Measurements from ENCODE around the gene RGL1. TPM values are rescaled to one million over a fixed set of nuclear protein-coding genes. Genes with fewer than 3 reads are reported as not detected.

Gene RGL1
- total RNA-seq, 4 donors from 2014 or later = 31.5 to 51.5 (median 37.5) TPM

GRCh38 chr1:183814121-183814681 is 9.3 kb downstream of the RGL1 start:
- Histone ChIP-seq H3K4me3 (no peak overlapping the region), H3K27ac (replicated peaks in 1 of 4) (peak overlapping the region; percentile 29 to 78 (median 62)), H3K36me3 (no peaks in the 10 kb centered on the region), H3K9me3 (no peaks in the 10 kb centered on the region), H3K4me1 (peaks cover 53 to 100% (median 97%) of the 10 kb centered on the region in 4 donors), H3K27me3 (no peaks in the 10 kb centered on the region)
- intact Hi-C loops (cut with DNase I) = no loop called here
- no peak for TF ChIP-seq CTCF (IDR thresholded peaks at IDR 0.05)
- DNase-seq (ENCODE audit: extremely low spot score) = no peak
- WGBS = 72% methylated on average over 1 of the region's 1 CpG

GRCh38 chr1:183816110-183816509 is 11.2 kb downstream of the RGL1 start:
- no peak for DNase-seq (ENCODE audit: extremely low spot score)
- intact Hi-C loops (cut with DNase I) = no loop called here
- Histone ChIP-seq H3K36me3 (no peaks in the 10 kb centered on the region), H3K9me3 (no peaks in the 10 kb centered on the region), H3K4me3 (no peak overlapping the region), H3K27ac (replicated peaks in 1 of 4) (peak overlapping the region; percentile 29 to 78 (median 63)), H3K27me3 (no peaks in the 10 kb centered on the region), H3K4me1 (peaks cover 52 to 99% (median 91%) of the 10 kb centered on the region in 4 donors)
- WGBS = 79% methylated on average over 3 of the region's 3 CpGs
- no peak for TF ChIP-seq POLR2A (IDR thresholded peaks at IDR 0.05; ENCODE audit: low read depth)
- no peak for TF ChIP-seq EP300 (IDR thresholded peaks at IDR 0.05)
- no peak for TF ChIP-seq CTCF (IDR thresholded peaks at IDR 0.05)
- no peak for TF ChIP-seq POLR2AphosphoS5 (IDR thresholded peaks at IDR 0.05)

- H3K27ac ChIP-seq (replicated peaks in 1 of 4) = peak overlapping the region; percentile 56 to 68 (median 63)
- TF ChIP-seq CTCF (IDR thresholded peaks at IDR 0.05) (no peak), POLR2AphosphoS5 (IDR thresholded peaks at IDR 0.05) (no peak), EP300 (IDR thresholded peaks at IDR 0.05) (no peak), POLR2A (IDR thresholded peaks at IDR 0.05; ENCODE audit: low read depth) (no peak)
- intact Hi-C loops (cut with DNase I) = no loop called here
- no peak overlapping the region for H3K4me3 ChIP-seq
- no peaks in the 10 kb centered on the region for H3K9me3 ChIP-seq
- no peaks in the 10 kb centered on the region for H3K36me3 ChIP-seq
- no peak for DNase-seq (ENCODE audit: extremely low spot score)
- WGBS = 42% methylated on average over 5 of the region's 5 CpGs
- H3K4me1 ChIP-seq = peaks cover 59 to 99% (median 91%) of the 10 kb centered on the region in 4 donors
- H3K27me3 ChIP-seq = no peaks in the 10 kb centered on the region
Measured at GRCh38 chr1:183817576-183818288, 12.8 kb downstream of the RGL1 start.

GRCh38 chr1:183819059-183819458 is 14.1 kb downstream of the RGL1 start:
- Histone ChIP-seq H3K9me3 (no peaks in the 10 kb centered on the region), H3K4me3 (no peak overlapping the region), H3K4me1 (peaks cover 51 to 98% (median 89%) of the 10 kb centered on the region in 4 donors), H3K36me3 (no peaks in the 10 kb centered on the region), H3K27ac (replicated peaks in 1 of 4) (no peak overlapping the region), H3K27me3 (no peaks in the 10 kb centered on the region)
- intact Hi-C loops (cut with DNase I) = no loop called here
- TF ChIP-seq POLR2AphosphoS5 (IDR thresholded peaks at IDR 0.05) = no peak
- no peak for DNase-seq (ENCODE audit: extremely low spot score)
- WGBS = 96% methylated on average over 1 of the region's 1 CpG

GRCh38 chr1:183821309-183821888 is 16.5 kb downstream of the RGL1 start:
- Histone ChIP-seq H3K36me3 (no peaks in the 10 kb centered on the region), H3K4me3 (no peak overlapping the region), H3K27me3 (no peaks in the 10 kb centered on the region), H3K4me1 (peaks cover 38 to 98% (median 89%) of the 10 kb centered on the region in 4 donors), H3K9me3 (no peaks in the 10 kb centered on the region), H3K27ac (replicated peaks in 1 of 4) (peak overlapping the region; percentile 76 to 81 (median 80))
- 55% methylated on average over 1 of the region's 1 CpG for WGBS
- no peak for TF ChIP-seq CTCF (IDR thresholded peaks at IDR 0.05)
- no peak for TF ChIP-seq POLR2A (IDR thresholded peaks at IDR 0.05; ENCODE audit: low read depth)
- no peak for TF ChIP-seq EP300 (IDR thresholded peaks at IDR 0.05)
- no peak for TF ChIP-seq POLR2AphosphoS5 (IDR thresholded peaks at IDR 0.05)
- intact Hi-C loops (cut with DNase I) = no loop called here
- no peak for DNase-seq (ENCODE audit: extremely low spot score)

All from esophagus muscularis mucosa (tissue), 4 donors.